MG63 (cell line): ENCODE data around the gene LRRC73. TPM values are rescaled to one million over a fixed set of nuclear protein-coding genes. Genes with fewer than 3 reads are reported as not detected.
A peak's percentile ranks its signal among the peaks of the same experiment; 100 is the strongest.
"Not testable (repeated sequence)": the region's sequence is repeated elsewhere in the genome, so short reads cannot be mapped to it uniquely, and the experiment has no call there.

ENCODE experiments used
- DNase-seq: peaks from one replicate; pipeline ENCODE4 v3.0.0-alpha.2; 2020
- H3K27me3 ChIP-seq: fragments of 250-450 bp; sonication (Bioruptor Pico); 2 replicates; pipeline ENCODE4 v1.5.1; 2020; ENCODE audit warnings: mild to moderate bottlenecking, moderate library complexity
- H3K36me3 ChIP-seq: fragments of 250-450 bp; sonication (Bioruptor Pico); 2 replicates; pipeline ENCODE4 v1.5.1; 2020; ENCODE audit warnings: mild to moderate bottlenecking, moderate library complexity
- H3K4me3 ChIP-seq: fragments of 250-450 bp; sonication (Bioruptor Pico); 2 replicates; pipeline ENCODE4 v1.5.1; 2020; ENCODE audit warnings: mild to moderate bottlenecking, moderate library complexity
- H3K9me3 ChIP-seq: fragments of 250-450 bp; sonication (Bioruptor Pico); 2 replicates; pipeline ENCODE4 v1.5.1; 2020; ENCODE audit warnings: mild to moderate bottlenecking, moderate library complexity
- total RNA-seq: library from RNA; depleted of rRNA; stranded (reverse); fragments of >200 nt; shearing (Covaris generic); gene quantifications from 2 replicates; pipeline ENCODE4 v1.2.3, GENCODE V29; 2014; ENCODE audit warnings: low replicate concordance

Gene LRRC73
- total RNA-seq, 1 experiment from 2014 or later: 0.10 TPM

- H3K36me3 ChIP-seq: no peaks in the 10 kb centered on the region
- H3K9me3 ChIP-seq: no peaks in the 10 kb centered on the region
- H3K4me3 ChIP-seq: peak overlapping the region; percentile 60
- no peak for DNase-seq
- no peaks in the 10 kb centered on the region for H3K27me3 ChIP-seq
Measured at GRCh38 chr6:43478008-43478372, 32.2 kb downstream of the LRRC73 start.

- peak within 1 kb of the TSS; percentile 60 for H3K4me3 ChIP-seq
Measured at GRCh38 chr6:43477235-43478007, 32.7 kb downstream of the LRRC73 start, which contains the start of gene TJAP1. Gene TJAP1 (plus strand): TSS chr6:43477570. CDS start chr6:43499002, 21,432 bp downstream.

GRCh38 chr6:43476746-43477145, 33.4 kb downstream of the LRRC73 start:
- no peak for DNase-seq
- H3K9me3 ChIP-seq: no peaks in the 10 kb centered on the region
- peak overlapping the region; percentile 60 for H3K4me3 ChIP-seq
- H3K36me3 ChIP-seq: no peaks in the 10 kb centered on the region
- no peaks in the 10 kb centered on the region for H3K27me3 ChIP-seq

More at GRCh38 chr6:43477235-43478007, 32.7 kb downstream of the LRRC73 start, which contains the start of gene TJAP1:
- no peaks in the 10 kb centered on the region for H3K27me3 ChIP-seq
- no peaks in the 10 kb centered on the region for H3K36me3 ChIP-seq
- peak; percentile 85 for DNase-seq
- H3K9me3 ChIP-seq: no peaks in the 10 kb centered on the region

- H3K9me3 ChIP-seq: no peaks in the 10 kb centered on the region
- H3K4me3 ChIP-seq: no peak overlapping the region
- no peak for DNase-seq
- H3K36me3 ChIP-seq: no peaks in the 10 kb centered on the region
- no peaks in the 10 kb centered on the region for H3K27me3 ChIP-seq
Measured at GRCh38 chr6:43475516-43475915, 34.6 kb downstream of the LRRC73 start.

GRCh38 chr6:43472515-43472914, 37.6 kb downstream of the LRRC73 start:
- Histone ChIP-seq H3K4me3 (no peak overlapping the region), H3K9me3 (no peaks in the 10 kb centered on the region), H3K27me3 (no peaks in the 10 kb centered on the region), H3K36me3 (no peaks in the 10 kb centered on the region)
- DNase-seq: no peak

- Histone ChIP-seq H3K9me3 (no peaks in the 10 kb centered on the region), H3K4me3 (no peak overlapping the region), H3K27me3 (no peaks in the 10 kb centered on the region), H3K36me3 (no peaks in the 10 kb centered on the region)
- no peak for DNase-seq
Measured at GRCh38 chr6:43471399-43471798, 38.7 kb downstream of the LRRC73 start.

DNA sequence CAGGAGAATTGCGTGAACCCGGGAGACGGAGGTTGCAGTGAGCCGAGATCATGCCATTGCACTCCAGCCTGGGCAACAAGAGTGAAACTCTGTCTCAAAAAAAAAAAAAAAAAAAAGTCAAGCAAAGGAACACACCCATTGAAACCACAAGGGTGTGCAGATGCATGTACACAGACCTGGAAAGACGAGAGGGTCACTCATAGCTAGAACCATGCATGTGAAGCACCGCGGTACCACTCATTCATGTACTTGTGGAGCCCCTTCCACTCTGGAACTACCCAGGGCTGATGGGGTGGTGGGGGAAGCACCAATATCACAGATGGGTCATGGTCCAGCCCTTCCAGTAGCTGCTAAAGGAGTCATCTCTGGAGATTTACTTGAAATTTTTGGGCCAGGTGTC, 40.2 kb downstream of the LRRC73 start:
- Histone ChIP-seq H3K4me3 (no peak overlapping the region), H3K27me3 (no peaks in the 10 kb centered on the region), H3K9me3 (no peaks in the 10 kb centered on the region), H3K36me3 (no peaks in the 10 kb centered on the region)
- DNase-seq: no peak

DNA sequence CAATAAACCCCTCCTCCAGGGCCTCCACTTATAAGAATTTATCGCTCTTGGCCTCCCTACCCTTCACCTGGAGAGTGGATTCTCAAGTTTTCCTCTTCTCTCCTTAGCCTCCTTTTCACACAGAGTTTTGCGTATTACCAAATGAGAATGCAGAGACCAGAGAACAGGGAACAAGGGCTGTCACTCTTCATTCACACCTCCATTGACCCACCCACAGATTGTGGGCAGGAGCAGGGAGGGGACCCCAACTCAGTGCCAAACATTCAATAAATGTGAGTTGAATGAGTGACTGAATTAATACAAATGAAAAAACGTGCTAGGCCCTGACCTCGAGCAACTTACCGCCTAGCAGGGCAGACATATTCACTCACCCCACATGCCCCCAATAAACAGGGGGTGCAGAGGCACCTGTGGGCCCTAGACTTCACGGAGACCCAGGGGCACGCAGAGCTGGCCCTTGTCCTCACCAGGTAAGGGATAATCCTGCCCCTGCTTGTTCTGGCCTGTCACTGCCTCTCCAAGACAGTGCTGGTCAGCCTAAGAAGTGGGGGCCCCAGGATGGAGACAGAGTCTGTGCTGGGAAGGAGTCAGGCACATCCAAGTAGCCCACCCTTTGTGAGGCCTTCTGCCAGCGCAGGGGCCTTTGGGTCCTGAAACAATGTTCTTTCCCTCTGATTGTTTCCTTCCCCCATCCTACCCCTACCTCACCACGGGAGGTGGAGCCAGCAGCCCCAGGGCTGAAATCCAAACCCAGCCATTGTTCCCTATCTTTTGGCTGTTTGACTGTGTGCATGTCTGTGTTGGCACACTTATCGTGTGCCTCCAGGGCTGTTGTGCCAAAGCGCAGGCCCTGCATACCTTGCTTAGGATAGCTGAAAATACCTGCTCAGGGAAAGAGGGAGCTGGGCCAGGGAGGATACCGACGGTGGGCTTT, 41.1 kb downstream of the LRRC73 start:
- no peaks in the 10 kb centered on the region for H3K27me3 ChIP-seq
- no peak for DNase-seq
- no peak overlapping the region for H3K4me3 ChIP-seq
- H3K36me3 ChIP-seq: no peaks in the 10 kb centered on the region
- no peaks in the 10 kb centered on the region for H3K9me3 ChIP-seq

- Histone ChIP-seq H3K27me3 (no peaks in the 10 kb centered on the region), H3K4me3 (no peak overlapping the region), H3K9me3 (no peaks in the 10 kb centered on the region), H3K36me3 (no peaks in the 10 kb centered on the region)
- DNase-seq: no peak
Measured at GRCh38 chr6:43468240-43468639, 41.9 kb downstream of the LRRC73 start.

GRCh38 chr6:43467752-43468151, 42.4 kb downstream of the LRRC73 start:
- no peaks in the 10 kb centered on the region for H3K9me3 ChIP-seq
- no peak for DNase-seq
- no peak overlapping the region for H3K4me3 ChIP-seq
- H3K36me3 ChIP-seq: no peaks in the 10 kb centered on the region
- H3K27me3 ChIP-seq: no peaks in the 10 kb centered on the region

DNA sequence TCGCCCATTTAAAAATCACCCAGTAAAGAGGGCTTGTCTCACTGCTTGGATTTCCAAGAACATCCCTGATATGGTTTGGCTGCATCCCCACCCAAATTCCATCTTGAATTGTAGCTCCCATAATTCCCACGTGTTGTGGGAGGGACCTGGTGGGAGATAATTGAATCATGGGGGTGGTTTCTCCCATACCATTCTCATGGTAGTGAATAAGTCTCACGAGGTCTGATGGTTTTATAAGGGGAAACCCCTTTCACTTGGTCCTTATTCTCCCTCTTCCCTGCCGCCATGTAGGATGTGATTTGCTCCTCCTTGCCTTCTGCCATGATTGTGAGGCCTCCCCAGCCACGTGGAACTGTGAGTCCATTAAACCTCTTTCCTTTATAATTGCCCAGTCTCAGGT, 42.9 kb downstream of the LRRC73 start:
- not testable (repeated sequence) for H3K36me3 ChIP-seq, H3K9me3 ChIP-seq, DNase-seq, H3K4me3 ChIP-seq, H3K27me3 ChIP-seq

DNA sequence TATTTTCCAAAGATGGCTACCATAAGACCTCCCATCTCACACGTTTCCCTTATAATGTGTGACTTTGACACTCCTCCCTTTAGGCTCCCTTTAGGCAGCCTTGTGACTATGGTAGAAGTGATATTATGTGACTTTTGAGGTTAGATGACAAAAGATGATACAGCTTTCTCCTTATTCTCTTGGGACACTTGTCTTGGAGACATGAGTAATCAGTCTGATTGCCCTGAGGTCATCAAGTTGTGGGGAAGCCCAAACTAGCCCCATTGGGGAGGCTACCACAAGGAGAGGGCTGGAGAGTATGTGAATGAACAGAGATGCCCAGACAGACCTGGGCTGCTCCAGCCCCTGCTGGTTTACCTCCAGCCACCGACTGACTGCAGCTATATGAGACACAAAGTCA, 44.2 kb downstream of the LRRC73 start:
- Histone ChIP-seq H3K36me3 (no peaks in the 10 kb centered on the region), H3K27me3 (no peaks in the 10 kb centered on the region), H3K9me3 (no peaks in the 10 kb centered on the region), H3K4me3 (no peak overlapping the region)
- DNase-seq: no peak

DNA sequence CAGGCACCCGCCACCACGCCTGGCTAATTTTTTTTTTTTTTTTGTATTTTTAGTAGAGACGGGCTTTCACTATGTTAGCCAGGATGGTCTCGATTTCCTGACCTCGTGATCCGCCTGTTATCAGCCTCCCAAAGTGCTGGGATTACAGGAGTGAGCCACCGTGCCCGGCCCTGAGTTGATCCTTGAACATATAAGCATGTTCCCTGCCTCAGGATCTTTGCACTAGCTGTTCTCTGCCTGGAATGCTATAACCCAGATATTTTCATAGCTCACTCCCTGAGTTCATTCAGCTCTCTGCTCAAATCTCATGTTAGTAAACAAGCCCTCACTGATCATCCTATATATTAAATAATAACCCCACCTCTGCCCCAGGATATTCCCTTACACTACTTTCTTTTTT, 45.8 kb downstream of the LRRC73 start:
- Histone ChIP-seq H3K4me3 (no peak overlapping the region), H3K36me3 (no peaks in the 10 kb centered on the region), H3K9me3 (no peaks in the 10 kb centered on the region), H3K27me3 (no peaks in the 10 kb centered on the region)
- DNase-seq: no peak

- no peak for DNase-seq
- H3K4me3 ChIP-seq: no peak overlapping the region
- no peaks in the 10 kb centered on the region for H3K9me3 ChIP-seq
- H3K36me3 ChIP-seq: no peaks in the 10 kb centered on the region
- no peaks in the 10 kb centered on the region for H3K27me3 ChIP-seq
Measured at GRCh38 chr6:43461936-43462335, 48.2 kb downstream of the LRRC73 start.

DNA sequence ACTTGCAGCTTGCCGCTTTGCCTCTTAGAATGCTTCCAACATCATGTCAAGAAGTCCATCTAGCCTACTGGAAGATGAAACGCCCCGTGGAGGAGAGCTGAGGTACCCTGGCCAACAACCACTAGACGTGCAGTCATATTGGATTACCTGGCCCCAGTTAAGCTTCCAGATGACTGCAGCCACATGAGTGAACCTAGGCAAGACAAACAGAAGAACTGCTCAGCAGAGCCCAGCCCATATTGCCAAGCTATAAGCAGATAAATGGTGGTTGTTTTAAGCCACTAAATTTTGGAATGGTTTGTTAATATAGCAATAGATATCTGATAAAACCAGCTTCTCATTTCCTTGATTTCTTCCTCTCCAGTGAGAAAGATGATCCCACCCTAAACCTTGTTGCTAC, 50.1 kb downstream of the LRRC73 start:
- Histone ChIP-seq H3K27me3 (peaks cover 8% of the 10 kb centered on the region; the same call in 1 of the 2 replicates), H3K4me3 (no peak overlapping the region), H3K9me3 (no peaks in the 10 kb centered on the region), H3K36me3 (no peaks in the 10 kb centered on the region)
- no peak for DNase-seq

DNA sequence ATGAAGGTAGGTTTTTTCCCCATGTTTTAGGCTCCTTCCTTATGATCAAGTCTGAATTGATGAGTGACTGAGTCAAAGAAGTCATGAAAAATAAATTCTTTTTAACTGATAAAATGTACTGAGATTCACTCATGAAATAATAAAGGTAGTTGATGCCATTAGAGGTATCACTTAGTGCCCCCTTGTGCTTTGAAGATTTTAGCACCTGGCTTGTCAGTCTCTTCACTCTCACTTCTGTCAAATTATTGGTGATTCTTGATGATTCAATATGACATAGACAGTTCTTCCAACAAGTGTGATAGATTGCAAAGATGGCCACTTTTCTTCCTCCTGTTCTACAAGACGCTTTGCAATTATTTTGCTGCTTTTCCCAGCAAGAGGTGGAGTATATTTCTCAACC, 50.6 kb downstream of the LRRC73 start:
- DNase-seq: no peak
- H3K36me3 ChIP-seq: no peaks in the 10 kb centered on the region
- no peaks in the 10 kb centered on the region for H3K9me3 ChIP-seq
- H3K4me3 ChIP-seq: no peak overlapping the region
- peaks cover 8% of the 10 kb centered on the region; the same call in 1 of the 2 replicates for H3K27me3 ChIP-seq

DNA sequence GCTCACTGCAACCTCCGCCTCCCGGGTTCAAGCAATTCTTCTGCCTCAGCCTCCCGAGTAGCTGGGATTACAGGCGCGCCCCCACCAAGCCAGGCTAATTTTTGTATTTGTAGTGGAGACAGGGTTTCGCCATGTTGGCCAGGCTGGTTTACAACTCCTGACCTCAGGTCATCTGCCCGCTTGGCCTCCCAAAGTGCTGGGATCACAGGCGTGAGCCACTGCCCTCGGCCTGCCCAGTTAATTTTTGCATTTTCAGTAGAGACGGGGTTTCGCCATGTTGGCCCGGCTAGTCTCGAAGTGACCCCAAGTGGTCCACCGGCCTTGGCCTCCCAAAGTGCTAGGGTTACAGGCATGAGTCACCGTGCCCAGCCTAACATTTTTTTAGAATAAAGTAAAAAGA, 52.0 kb downstream of the LRRC73 start:
- not testable (repeated sequence) for H3K4me3 ChIP-seq, H3K36me3 ChIP-seq, DNase-seq, H3K27me3 ChIP-seq, H3K9me3 ChIP-seq
